GM18502 (cell line): Measurements from ENCODE around the gene FANCE.

Experiments
- ATAC-seq: cut with Tn5 transposase; IDR thresholded peaks from one replicate; pipeline ENCODE4 v1.9.1; 2021; ENCODE audit warnings: mild to moderate bottlenecking; ENCODE audit not compliant: unreplicated experiment, poor library complexity

FANCE gene

GRCh38 chr6:35483062-35483461, 30.9 kb downstream of the FANCE start:
- no peak for ATAC-seq

DNA sequence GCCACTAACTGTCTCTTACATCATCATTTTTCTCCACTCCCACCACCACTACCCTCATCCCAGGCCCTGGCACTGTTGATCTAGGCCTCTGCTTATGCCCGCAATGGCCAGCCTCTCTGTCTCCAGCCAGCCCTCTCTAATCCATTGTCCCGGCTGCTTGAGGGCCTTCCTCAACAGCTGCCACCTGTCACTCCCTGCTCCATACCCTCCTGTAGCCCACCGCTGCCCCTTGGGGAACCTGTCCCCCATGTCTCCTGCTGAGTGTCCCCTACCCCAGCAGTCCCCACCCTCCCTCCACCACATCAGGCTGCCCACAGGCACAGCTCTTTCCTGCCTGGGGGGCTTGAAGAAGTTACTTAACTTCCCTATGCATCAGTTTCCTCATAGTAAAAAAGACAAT, 31.4 kb downstream of the FANCE start:
- ATAC-seq: no peak

GRCh38 chr6:35483893-35484645, 31.9 kb downstream of the FANCE start:
- ATAC-seq: no peak

DNA sequence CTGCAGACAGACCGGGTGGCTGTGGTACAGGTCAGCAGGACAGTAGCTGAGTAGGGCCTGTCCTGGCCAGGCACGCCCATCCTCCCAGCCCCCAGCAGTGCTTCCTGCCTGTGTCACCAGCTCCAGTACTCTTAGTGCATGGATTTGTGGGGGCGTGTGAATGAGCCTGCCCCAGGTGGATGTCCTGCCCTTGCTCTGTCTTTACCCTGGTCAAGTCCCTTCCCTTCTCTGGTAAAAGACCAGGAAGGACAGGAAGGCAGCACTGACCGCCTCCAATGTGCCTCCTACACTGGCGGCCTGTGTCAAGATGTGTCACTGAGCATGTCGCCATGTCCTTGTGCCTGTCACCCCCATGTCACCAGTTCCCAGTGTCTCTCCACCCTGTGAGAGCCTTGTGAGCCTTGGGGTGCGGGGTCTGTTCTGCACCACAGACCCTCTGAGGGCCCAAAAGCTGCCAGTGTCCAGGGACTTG, 32.8 kb downstream of the FANCE start:
- ATAC-seq: no peak

DNA sequence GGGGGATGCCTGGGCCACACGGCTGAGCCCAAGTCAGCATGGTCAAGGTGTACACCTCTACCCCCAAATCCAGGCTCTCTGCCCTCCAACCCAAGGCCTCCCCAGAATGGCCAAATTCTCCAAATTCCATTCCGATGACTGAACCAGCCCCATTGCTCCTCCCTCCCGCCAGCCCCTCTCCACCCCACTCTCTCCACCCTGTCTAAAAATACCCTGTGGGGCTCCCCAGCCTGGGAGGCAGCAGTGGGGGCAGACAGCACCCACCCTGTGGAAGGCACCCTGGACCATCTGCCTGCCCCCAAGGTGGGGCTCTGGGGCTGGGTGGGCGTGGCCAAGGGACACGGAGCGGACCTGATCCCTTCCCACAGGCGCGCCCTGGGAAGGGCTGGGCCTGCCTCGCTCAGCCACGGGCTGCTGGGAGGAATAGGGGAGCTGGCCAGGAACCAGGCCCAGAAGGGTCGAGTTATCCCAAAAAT, 33.3 kb downstream of the FANCE start:
- no peak for ATAC-seq

DNA sequence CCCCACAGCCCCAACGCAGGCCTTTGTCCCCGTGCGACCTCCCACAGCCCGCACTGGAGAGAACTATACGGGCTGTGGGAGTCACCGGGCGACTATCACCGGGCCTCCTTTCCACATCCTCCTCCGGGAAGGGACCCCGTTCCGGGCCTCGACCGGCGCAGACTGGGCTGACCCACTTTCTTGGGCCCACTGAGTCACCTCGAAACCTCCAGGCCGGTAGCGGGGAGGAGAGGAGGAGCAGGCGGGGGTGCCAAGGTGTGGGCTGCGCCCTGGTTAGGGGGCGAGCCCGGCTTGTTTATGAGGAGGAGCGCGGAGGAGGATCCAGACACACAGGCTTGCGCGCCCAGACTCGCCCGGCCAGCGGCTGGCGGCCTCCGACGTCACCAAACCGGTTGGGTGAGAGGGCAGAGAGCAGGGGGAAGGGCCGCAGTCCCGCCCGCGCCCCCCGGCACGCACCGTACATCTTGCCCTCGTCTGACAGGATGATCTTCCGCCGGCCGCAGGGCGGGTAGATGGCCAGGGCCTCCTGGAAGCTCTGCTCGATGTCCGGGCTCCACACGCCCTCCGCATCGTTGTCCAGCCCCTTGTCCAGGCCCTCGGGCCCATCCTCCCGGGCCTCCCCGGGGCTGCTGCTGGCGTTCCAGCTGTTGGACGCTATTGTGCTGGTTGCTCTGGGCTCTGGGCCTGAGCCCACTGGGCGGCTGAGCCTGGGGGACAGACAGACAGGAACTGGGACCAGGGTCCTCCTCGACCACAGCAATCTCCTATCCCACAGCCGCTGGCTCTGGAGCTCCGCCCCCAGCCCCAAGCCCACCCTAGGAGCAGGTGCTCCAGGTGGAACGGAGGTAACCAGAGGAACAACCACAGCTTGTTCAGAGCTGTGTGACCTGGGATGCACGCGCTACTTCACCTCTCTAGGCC, 34.1 kb downstream of the FANCE start:
- ATAC-seq: no peak

DNA sequence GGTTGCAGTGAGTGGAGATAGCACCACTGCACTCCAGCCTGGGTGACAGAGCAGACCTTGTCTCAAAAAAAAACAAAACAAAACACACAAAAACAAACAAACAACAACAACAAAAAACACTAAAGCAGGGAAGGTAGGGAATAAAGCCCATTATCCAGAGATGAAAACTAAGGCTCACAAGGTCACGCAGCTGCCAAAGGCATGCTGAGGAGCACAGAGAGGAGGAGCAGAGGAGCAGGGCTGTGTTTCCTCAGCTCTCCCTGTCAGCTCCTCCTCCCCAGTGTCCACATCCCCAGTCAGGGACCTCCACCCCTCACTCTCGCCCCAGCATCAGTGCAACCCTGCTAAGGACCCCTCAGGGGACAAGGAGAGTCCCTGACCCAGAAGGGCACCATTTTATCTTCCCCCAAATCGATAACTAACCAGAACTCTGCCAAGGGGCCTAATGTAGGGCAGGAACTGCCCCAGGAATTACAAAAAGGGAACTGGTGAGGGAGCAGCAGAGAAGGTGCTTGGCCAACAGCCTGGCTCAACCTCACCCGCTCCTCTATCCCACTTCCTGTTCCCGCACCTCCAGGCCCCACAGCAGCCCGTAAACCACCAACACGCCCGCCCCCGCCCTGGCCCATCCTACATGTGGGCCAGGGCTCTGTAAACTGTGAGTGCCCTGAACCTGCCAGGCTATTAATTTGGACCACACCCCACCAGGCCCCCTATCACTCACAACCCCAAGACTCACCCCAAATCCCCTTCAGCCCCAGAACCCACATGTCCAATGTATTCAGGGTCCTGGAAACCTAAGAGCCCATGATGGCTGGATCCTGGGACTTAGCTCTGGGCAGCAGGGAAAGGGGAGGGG, 35.7 kb downstream of the FANCE start:
- ATAC-seq: no peak

- no peak for ATAC-seq
Measured at GRCh38 chr6:35488517-35488862, 36.4 kb downstream of the FANCE start.

- no peak for ATAC-seq
Measured at GRCh38 chr6:35489066-35489465, 36.9 kb downstream of the FANCE start.

DNA sequence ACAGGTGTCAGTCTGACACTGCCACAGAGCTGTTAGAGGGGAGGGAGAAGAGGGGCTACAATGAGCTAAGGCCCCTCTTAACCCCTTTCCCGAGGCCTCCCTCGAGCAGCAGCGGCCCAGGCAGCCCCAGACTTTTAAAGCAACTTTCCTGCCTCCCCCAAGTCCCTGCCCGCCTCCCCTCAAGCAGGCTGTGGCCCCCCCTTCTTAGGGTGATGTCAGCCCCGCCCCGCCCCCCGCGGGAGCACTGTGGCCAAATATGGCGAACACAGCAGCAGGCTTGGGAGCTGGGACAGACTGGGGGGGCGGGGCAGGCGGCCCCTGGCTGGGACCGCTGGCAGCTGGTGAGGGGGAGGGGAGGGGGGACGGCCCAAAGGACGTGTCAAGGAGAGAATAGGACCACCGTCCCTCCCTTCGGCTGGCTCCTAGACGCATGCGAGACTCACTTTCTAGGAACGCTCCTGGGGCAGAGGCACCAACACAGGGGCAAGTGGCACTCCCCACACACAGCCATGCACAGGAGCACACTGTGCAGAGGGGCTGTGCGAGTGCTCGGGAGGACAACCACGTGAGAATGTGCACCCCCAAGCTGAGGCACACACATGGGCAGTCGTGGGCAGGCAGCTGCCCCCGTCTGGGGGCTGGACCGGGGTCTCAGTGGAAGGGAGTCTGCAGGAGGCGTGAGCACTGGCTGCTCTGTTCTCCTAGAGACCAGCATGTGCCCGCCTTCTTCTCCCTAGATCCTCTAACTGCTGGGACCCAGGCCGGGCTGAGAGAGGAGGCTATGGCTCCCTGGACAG, 38.1 kb downstream of the FANCE start:
- no peak for ATAC-seq

- ATAC-seq: no peak
Measured at GRCh38 chr6:35490821-35491557, 38.9 kb downstream of the FANCE start.

DNA sequence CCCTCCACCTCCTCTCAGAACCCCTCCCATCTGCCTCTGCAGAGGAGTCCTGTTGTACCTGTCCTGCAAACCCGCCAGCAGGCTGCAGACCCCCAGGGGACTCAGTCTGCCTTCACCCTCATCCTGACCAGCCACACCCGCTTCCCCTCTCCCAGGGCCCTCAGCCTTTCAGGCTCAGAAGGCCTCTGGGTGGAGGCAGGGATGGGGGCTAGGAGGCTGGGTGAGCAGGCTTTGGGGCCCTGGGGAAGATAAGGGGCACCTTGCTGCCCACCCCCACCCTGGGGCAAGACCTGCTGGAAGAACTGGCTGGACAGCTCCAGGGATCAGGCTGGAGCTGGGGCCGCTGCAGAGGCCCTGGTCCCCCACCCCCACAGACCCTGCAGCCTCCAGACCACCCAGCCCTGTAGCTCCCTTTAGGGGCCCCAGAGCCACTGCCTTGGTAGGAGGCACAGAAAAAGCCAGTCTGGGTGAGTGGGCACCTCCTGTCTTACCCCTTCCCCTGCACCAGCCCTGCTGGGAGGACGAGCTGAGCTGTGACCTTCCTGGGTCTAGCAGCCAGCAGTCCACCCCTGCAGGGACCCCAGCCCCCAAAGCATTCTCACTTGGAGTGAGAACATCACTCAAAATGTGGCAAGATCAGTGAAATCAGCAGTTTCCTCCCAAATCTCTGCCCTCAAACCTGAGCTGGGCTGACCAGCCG, 39.6 kb downstream of the FANCE start:
- ATAC-seq: no peak

- ATAC-seq: no peak
Measured at GRCh38 chr6:35492258-35492973, 40.3 kb downstream of the FANCE start.

GRCh38 chr6:35492974-35493284, 40.8 kb downstream of the FANCE start:
- ATAC-seq: no peak

GRCh38 chr6:35493307-35493983, 41.3 kb downstream of the FANCE start:
- ATAC-seq: no peak

DNA sequence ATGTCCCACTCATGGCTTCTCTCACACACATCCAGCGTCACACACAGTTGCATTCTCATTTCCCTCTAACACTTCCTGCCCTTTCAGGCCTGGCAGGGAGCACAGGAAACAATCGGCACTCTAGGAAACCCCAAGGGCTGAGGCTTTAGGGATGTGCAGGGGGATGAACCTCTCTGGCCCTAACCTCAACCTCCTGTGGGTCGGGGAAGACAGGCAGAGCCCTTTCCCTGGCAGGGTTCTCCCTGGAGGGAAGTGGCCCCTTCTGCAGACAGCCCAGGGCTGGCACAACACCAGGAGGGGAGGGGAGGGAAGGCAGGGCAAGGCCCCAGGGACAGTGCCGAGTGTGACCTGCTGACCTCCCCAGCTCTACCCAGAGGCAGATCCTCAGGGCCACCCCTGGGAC, 42.0 kb downstream of the FANCE start:
- ATAC-seq: no peak

DNA sequence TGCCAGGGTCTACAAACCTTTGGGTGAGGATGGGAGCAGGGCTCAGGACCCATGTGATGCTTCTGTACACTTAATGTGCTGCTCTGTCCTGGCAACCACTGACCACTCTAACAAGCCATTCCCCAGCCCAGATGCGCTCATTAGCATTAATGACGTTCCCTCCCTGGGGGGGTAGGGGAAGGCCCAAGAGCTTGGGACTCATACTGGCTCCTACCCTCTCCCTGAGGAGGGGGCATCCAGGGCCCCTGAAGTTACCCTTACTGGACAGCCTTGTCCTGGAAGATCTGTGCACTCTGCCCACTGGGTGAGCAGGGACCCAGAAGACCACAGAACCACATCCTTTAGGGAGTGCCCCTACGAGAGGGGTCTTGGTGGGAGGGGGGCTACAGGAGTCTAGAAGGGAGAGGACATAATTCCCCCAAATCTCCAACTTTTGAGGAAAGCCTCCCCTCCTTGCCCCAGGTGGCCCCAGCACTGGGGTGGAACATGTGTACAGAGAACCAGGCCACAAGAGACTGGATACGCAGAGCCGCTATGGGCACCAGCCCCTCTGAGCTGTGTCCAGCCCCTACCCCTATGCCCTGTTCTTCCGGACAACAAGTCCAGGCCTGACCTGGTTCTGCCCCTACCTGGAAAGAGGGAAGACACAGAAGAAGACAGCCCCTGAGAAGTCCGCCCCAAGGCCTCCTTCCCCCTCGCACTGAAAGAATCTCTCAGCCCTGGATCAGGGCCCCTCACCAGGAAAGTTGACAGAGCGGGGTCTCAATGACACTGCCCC, 43.3 kb downstream of the FANCE start:
- no peak for ATAC-seq
